Ramos (cell line): ENCODE data around the gene SEMA4B.

Experiments used
- in situ Hi-C: fragments of 300-500 bp; cut with MboI; formaldehyde crosslinking; loops from one replicate; pipeline ENCODE4 v1.14.3; 2022; ENCODE audit warnings: low sequenced_read_pairs; ENCODE audit not compliant: unreplicated experiment

Gene SEMA4B

GRCh38 chr15:90223441-90224165 lies 22.5 kb downstream of the SEMA4B start:
- in situ Hi-C loops = no loop called here

GRCh38 chr15:90225047-90225446 lies 23.9 kb downstream of the SEMA4B start:
- in situ Hi-C loops = no loop called here

- in situ Hi-C loops = no loop called here
Observed at GRCh38 chr15:90225504-90226234, 24.5 kb downstream of the SEMA4B start.

- in situ Hi-C loops = no loop called here
Observed at GRCh38 chr15:90227336-90227735, 26.2 kb downstream of the SEMA4B start.

- in situ Hi-C loops = no loop called here
Observed at GRCh38 chr15:90227816-90228772, 27.0 kb downstream of the SEMA4B start.

- in situ Hi-C loops = no loop called here
Observed at GRCh38 chr15:90228960-90229359, 27.8 kb downstream of the SEMA4B start.

GRCh38 chr15:90230071-90230494 lies 29.0 kb downstream of the SEMA4B start:
- in situ Hi-C loops = no loop called here

- in situ Hi-C loops = no loop called here
Observed at GRCh38 chr15:90230610-90231009, 29.5 kb downstream of the SEMA4B start.

GRCh38 chr15:90231028-90232017 lies 30.2 kb downstream of the SEMA4B start:
- in situ Hi-C loops = no loop called here

- in situ Hi-C loops = no loop called here
Observed at GRCh38 chr15:90232196-90232595, 31.1 kb downstream of the SEMA4B start.

GRCh38 chr15:90232941-90233386 lies 31.8 kb downstream of the SEMA4B start:
- in situ Hi-C loops = no loop called here

GRCh38 chr15:90233387-90234095 lies 32.4 kb downstream of the SEMA4B start, which contains the start of gene CIB1:
CIB1 (minus strand) TSS chr15:90233941; CDS start chr15:90233885, 56 bp downstream.
- in situ Hi-C loops = no loop called here

GRCh38 chr15:90234096-90234988 lies 33.2 kb downstream of the SEMA4B start, which contains the start of gene GDPGP1:
GDPGP1 (plus strand) TSS chr15:90234209; CDS start chr15:90240909, 6,700 bp downstream.
- in situ Hi-C loops = no loop called here

- in situ Hi-C loops = no loop called here
Observed at GRCh38 chr15:90239371-90239770, 38.2 kb downstream of the SEMA4B start.

- in situ Hi-C loops = no loop called here
Observed at GRCh38 chr15:90240856-90241255, 39.7 kb downstream of the SEMA4B start.

GRCh38 chr15:90241343-90242192 lies 40.4 kb downstream of the SEMA4B start:
- in situ Hi-C loops = no loop called here
